Lung (tissue), 12 donors: Measurements from ENCODE around the gene PLCB4. TPM values are rescaled to one million over a fixed set of nuclear protein-coding genes. Genes with fewer than 3 reads are reported as not detected.

Experiments used
- ATAC-seq: fragments of 200-7000 bp; cut with Tn5 transposase; one replicate; pipeline ENCODE4 v1.9.1; 2020; ENCODE audit warnings: moderate number of reproducible peaks; ENCODE audit not compliant: insufficient read depth, low FRiP score
- DNase-seq, 3 donors: peaks; one replicate each; pipeline ENCODE4 v3.0.0-alpha.2; 2013 to 2017
- H3K27ac ChIP-seq, 2 donors: one replicate each; pipeline ENCODE4 v1.5.1; 2013; ENCODE audit warnings: mild to moderate bottlenecking in 2 of 2, moderate library complexity in 2 of 2, control low read depth in 1 of 2, inconsistent platforms in 1 of 2, low read depth in 1 of 2, low read length in 1 of 2
- H3K27me3 ChIP-seq, 3 donors: one replicate each; pipeline ENCODE4 v1.5.1; 2013; ENCODE audit warnings: low read length in 2 of 3; ENCODE audit not compliant: control insufficient read depth in 3 of 3, insufficient read depth in 3 of 3
- H3K36me3 ChIP-seq, 4 donors: one replicate each; pipeline ENCODE4 v1.5.1; 2013; ENCODE audit warnings: low read length in 4 of 4, mild to moderate bottlenecking in 1 of 4, moderate library complexity in 1 of 4; ENCODE audit not compliant: control insufficient read depth in 4 of 4, insufficient read depth in 4 of 4
- H3K4me1 ChIP-seq, 5 donors: one replicate each; pipeline ENCODE4 v1.5.1; 2013; ENCODE audit warnings: low read length in 5 of 5, mild to moderate bottlenecking in 2 of 5, moderate library complexity in 1 of 5; ENCODE audit not compliant: control insufficient read depth in 5 of 5, insufficient read depth in 5 of 5
- H3K4me3 ChIP-seq: one replicate; pipeline ENCODE4 v1.5.1; 2013; ENCODE audit warnings: mild to moderate bottlenecking, control low read depth, moderate library complexity
- H3K9ac ChIP-seq, 2 donors: one replicate each; pipeline ENCODE4 v1.5.1; 2013; ENCODE audit warnings: low read length in 2 of 2, control low read depth in 1 of 2; ENCODE audit not compliant: insufficient read depth in 1 of 2
- H3K9me3 ChIP-seq, 4 donors: one replicate each; pipeline ENCODE4 v1.5.1; 2013; ENCODE audit warnings: low read length in 3 of 4, mild to moderate bottlenecking in 1 of 4, moderate library complexity in 1 of 4; ENCODE audit not compliant: control insufficient read depth in 4 of 4, insufficient read depth in 3 of 4
- CTCF ChIP-seq: IDR thresholded peaks from 2 replicates; pipeline ENCODE4 v1.5.1; 2012; ENCODE audit warnings: mild to moderate bottlenecking; ENCODE audit errors: control extremely low read depth, extremely low read depth
- WGBS, 2 donors: extraction: QIAGEN DNeasy Blood & Tissue Kit; methylation state at CpG; one replicate each; pipeline ENCODE4 v1.1.7; 2013; 5-methylcytosine and 5-hydroxymethylcytosine counted together
- polyA plus RNA-seq, 2 donors: library from polyadenylated mRNA; stranded (reverse); fragments of 200-250 nt; gene quantifications; one replicate each; pipeline ENCODE4 v1.2.1, GENCODE V29; 2013
- total RNA-seq, 2 donors: library from RNA; depleted of rRNA in 1 of 2; stranded (reverse); fragments of >200 nt in 1 of 2; gene quantifications; one replicate each; pipeline ENCODE4 v1.2.1, GENCODE V29; 2014 to 2021
- donor health status: control.
- donor health status: control.
- donor health status: Bipolar disorder and iron deficiency.
- donor health status: healthy.
- donor health status: DM: yes; HTN: yes; CAD: no.

The PLCB4 gene
- total and polyA plus RNA-seq, 4 donors, result 2.1 to 18.6 (median 5.6) TPM

DNA sequence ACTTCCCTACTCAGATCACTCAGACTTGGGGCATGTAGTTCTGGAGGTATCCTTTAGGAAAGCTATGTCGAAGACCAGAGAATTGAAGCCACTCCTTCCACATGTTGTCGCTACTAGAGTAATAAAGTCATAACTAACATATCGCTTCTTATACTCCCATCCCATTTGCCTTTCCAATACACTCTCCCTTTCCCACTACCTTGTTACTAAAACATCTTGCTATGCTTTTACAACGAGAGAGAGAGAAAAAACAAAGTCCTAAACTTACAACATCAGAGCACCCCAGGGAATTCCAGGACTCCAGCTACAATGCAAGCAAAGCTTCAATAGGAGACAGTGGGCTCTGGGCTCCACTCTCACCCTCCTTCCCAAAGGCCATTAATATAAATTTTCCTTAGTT is 440.4 kb downstream of the PLCB4 start:
- no peaks in the 10 kb centered on the region for H3K36me3 ChIP-seq
- ATAC-seq (no peak), DNase-seq (no peak)
- H3K27me3 ChIP-seq, result peaks cover 15 to 92% (median 86%) of the 10 kb centered on the region in 3 donors
- H3K4me1 ChIP-seq, result peaks cover 0 to 23% (median 2%) of the 10 kb centered on the region in 5 donors
- 27 to 47% methylated on average over 4 of the region's 4 CpGs for WGBS, 2 donors
- H3K4me3 ChIP-seq, result no peak overlapping the region
- TF ChIP-seq CTCF, result no peak
- no peak overlapping the region for H3K9ac ChIP-seq
- no peak overlapping the region for H3K27ac ChIP-seq
- H3K9me3 ChIP-seq, result peaks cover 0 to 6% (median 0%) of the 10 kb centered on the region in 4 donors

DNA sequence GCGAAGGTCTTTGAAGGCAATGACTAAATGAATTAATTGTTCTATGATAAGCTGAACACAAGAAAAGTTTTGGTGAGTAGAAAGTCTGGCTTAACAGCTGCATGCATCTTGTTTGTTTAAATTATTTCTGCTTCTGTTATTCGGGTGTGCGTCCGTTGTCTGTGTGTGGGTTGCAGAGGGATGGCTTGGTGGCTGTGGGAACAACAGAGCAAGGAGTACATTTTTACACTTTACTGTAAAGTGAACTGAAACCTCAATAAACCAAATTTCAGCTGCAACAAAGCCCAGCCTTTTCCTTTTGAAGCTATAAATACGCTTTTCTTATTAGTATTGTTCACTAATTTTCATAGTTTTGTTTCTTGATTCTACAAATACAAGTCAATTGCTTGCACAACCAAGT is 442.0 kb downstream of the PLCB4 start:
- Histone ChIP-seq H3K9ac (no peak overlapping the region), H3K36me3 (no peaks in the 10 kb centered on the region), H3K27me3 (peaks cover 17 to 97% (median 87%) of the 10 kb centered on the region in 3 donors), H3K4me1 (peaks cover 0 to 37% (median 5%) of the 10 kb centered on the region in 5 donors), H3K4me3 (no peak overlapping the region), H3K27ac (no peak overlapping the region), H3K9me3 (peaks cover 0 to 7% (median 0%) of the 10 kb centered on the region in 4 donors)
- WGBS, 2 donors, result 70 to 72% methylated on average over 5 of the region's 5 CpGs
- DNase-seq (no peak), ATAC-seq (no peak)
- TF ChIP-seq CTCF, result no peak

GRCh38 chr20:9514072-9514460 is 445.2 kb downstream of the PLCB4 start:
- H3K4me3 ChIP-seq, result no peak overlapping the region
- DNase-seq, result peak in 1 of 3 donors; percentile 22
- ATAC-seq, result no peak
- H3K27me3 ChIP-seq, result peaks cover 6 to 97% (median 85%) of the 10 kb centered on the region in 3 donors
- no peak for TF ChIP-seq CTCF
- peaks cover 0 to 5% (median 0%) of the 10 kb centered on the region in 4 donors for H3K9me3 ChIP-seq
- H3K9ac ChIP-seq, result no peak overlapping the region
- WGBS, 2 donors, result 5 to 12% methylated on average over 9 of the region's 9 CpGs
- peaks cover 0 to 26% (median 5%) of the 10 kb centered on the region in 5 donors for H3K4me1 ChIP-seq
- H3K36me3 ChIP-seq, result no peaks in the 10 kb centered on the region
- no peak overlapping the region for H3K27ac ChIP-seq
